K562 (cell line): ENCODE measurements around the gene SLC9B2. TPM values are rescaled to one million over a fixed set of nuclear protein-coding genes. Genes with fewer than 3 reads are reported as not detected.

Experiments used
- BACH1 ChIP-seq: fragments of 200-800 bp; sonication (Bioruptor generic); IDR thresholded peaks from 2 replicates; pipeline ENCODE4 v1.6.1; 2016; ENCODE audit warnings: missing genetic modification characterization, missing compliant biosample characterization
- PYGO2 ChIP-seq: fragments of 450-650 bp; IDR thresholded peaks from 2 replicates; pipeline ENCODE4 v1.6.1; 2016; ENCODE audit warnings: mild to moderate bottlenecking, missing genetic modification characterization, moderate library complexity, missing compliant biosample characterization
- polyA plus RNA-seq, 8 experiments: library from polyadenylated mRNA; depleted of rRNA in 4 of 8; stranded (reverse) in 5 of 8; unstranded in 3 of 8; fragments of >200 nt; fragmentation: Nextera tagmentation in 2 of 8; fragmentation: Illumina TruSeq in 1 of 8; extraction: Ambion mirVana in 2 of 8; extraction: Trizol in 1 of 8; gene quantifications; 2 replicates each; pipeline versions ENCODE4 v1.2.1 to v1.2.3, GENCODE V29; 2011 to 2014; ENCODE audit warnings: inconsistent platforms in 1 of 8, missing spikeins in 1 of 8
- total RNA-seq, 7 experiments: library from RNA; depleted of rRNA in 6 of 7; stranded (reverse); fragments of >200 nt in 6 of 7; fragmentation: Illumina TruSeq in 2 of 7; extraction: Trizol in 2 of 7; gene quantifications; 2 replicates each; pipeline versions ENCODE4 v1.2.1 to v1.2.3, GENCODE V29; 2011 to 2021; ENCODE audit warnings: low replicate concordance in 1 of 7
- TF ChIP-seq, protein P1 (sequence below): fragments of 450-650 bp; IDR thresholded peaks from 2 replicates; pipeline ENCODE4 v1.6.1; 2017; ENCODE audit warnings: antibody characterized with exemption
- TF ChIP-seq, protein P2 (sequence below): sonication (generic); formaldehyde crosslinking; IDR thresholded peaks from 2 replicates; pipeline ENCODE4 v1.8.1; 2023; ENCODE audit warnings: mild to moderate bottlenecking, missing genetic modification reagents
- TF ChIP-seq, protein P3 (sequence below): fragments of 450-650 bp; IDR thresholded peaks from 2 replicates; pipeline ENCODE4 v1.6.1; 2016; ENCODE audit warnings: mild to moderate bottlenecking, moderate library complexity
- TF ChIP-seq, protein P4 (sequence below), 2 experiments: IDR thresholded peaks in 1 of 2; conservative IDR thresholded peaks in 1 of 2; 2 replicates each; pipeline ENCODE4 v1.6.1; 2016; ENCODE audit warnings: low read depth in 2 of 2, mild to moderate bottlenecking in 1 of 2, missing compliant biosample characterization in 1 of 2, missing genetic modification characterization in 1 of 2, moderate library complexity in 1 of 2

Gene SLC9B2
- total and polyA plus RNA-seq, 9 of the 15 experiments (the other 6 are each of a cell fraction or from before 2014, with no cell fraction given) = 6.6 to 14.6 (median 11.4) TPM

DNA sequence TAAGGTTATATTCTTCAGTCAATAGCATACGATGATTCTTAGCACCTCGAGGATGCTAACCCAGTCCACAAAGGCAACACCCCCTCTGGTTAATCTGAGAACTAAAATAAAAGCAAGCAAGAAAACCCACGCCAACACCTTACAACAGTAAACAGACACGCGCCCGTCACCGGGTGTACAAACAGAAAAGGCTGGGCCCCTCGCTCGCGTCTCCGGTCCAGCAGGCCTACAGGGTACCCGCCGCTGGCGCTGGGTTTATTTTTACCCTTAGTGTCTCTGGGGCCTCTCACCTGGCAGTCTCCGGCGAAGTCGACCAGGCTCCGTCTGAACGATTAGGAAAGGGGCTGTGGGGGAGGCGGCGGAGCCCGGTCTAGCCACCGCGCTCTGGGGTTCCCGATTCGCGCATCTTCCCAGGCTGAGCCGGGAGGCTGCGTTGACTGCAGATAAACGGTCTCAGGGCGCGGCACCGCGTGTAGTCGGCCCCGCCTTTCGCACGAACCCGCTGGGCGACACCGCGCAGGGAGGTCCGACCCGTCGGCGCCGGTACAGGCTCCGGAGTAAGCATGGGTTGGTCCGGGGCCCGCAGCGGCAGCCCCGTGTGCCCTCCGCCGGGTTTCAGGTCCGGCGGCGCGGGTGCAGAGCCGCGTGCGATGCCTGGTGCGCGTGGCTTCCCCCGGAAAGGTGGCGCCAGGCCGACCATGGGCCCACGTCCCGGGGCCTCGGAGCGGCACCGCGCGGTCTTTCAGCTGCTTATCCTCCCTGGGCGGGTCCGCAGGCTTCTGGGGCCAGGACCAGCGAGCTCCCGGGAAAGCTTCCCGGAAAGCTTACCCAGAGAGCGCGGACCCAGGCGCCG is 441 bp downstream of the SLC9B2 start (continued):
- TF ChIP-seq, protein P1, sequence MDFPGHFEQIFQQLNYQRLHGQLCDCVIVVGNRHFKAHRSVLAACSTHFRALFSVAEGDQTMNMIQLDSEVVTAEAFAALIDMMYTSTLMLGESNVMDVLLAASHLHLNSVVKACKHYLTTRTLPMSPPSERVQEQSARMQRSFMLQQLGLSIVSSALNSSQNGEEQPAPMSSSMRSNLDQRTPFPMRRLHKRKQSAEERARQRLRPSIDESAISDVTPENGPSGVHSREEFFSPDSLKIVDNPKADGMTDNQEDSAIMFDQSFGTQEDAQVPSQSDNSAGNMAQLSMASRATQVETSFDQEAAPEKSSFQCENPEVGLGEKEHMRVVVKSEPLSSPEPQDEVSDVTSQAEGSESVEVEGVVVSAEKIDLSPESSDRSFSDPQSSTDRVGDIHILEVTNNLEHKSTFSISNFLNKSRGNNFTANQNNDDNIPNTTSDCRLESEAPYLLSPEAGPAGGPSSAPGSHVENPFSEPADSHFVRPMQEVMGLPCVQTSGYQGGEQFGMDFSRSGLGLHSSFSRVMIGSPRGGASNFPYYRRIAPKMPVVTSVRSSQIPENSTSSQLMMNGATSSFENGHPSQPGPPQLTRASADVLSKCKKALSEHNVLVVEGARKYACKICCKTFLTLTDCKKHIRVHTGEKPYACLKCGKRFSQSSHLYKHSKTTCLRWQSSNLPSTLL = no peak
- TF ChIP-seq, protein P2, sequence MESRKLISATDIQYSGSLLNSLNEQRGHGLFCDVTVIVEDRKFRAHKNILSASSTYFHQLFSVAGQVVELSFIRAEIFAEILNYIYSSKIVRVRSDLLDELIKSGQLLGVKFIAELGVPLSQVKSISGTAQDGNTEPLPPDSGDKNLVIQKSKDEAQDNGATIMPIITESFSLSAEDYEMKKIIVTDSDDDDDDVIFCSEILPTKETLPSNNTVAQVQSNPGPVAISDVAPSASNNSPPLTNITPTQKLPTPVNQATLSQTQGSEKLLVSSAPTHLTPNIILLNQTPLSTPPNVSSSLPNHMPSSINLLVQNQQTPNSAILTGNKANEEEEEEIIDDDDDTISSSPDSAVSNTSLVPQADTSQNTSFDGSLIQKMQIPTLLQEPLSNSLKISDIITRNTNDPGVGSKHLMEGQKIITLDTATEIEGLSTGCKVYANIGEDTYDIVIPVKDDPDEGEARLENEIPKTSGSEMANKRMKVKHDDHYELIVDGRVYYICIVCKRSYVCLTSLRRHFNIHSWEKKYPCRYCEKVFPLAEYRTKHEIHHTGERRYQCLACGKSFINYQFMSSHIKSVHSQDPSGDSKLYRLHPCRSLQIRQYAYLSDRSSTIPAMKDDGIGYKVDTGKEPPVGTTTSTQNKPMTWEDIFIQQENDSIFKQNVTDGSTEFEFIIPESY (CRISPR knock-in tag) = peak; percentile 90
- no peak for TF ChIP-seq PYGO2 (tag)
- no peak for TF ChIP-seq BACH1 (tag)
- TF ChIP-seq, protein P3, sequence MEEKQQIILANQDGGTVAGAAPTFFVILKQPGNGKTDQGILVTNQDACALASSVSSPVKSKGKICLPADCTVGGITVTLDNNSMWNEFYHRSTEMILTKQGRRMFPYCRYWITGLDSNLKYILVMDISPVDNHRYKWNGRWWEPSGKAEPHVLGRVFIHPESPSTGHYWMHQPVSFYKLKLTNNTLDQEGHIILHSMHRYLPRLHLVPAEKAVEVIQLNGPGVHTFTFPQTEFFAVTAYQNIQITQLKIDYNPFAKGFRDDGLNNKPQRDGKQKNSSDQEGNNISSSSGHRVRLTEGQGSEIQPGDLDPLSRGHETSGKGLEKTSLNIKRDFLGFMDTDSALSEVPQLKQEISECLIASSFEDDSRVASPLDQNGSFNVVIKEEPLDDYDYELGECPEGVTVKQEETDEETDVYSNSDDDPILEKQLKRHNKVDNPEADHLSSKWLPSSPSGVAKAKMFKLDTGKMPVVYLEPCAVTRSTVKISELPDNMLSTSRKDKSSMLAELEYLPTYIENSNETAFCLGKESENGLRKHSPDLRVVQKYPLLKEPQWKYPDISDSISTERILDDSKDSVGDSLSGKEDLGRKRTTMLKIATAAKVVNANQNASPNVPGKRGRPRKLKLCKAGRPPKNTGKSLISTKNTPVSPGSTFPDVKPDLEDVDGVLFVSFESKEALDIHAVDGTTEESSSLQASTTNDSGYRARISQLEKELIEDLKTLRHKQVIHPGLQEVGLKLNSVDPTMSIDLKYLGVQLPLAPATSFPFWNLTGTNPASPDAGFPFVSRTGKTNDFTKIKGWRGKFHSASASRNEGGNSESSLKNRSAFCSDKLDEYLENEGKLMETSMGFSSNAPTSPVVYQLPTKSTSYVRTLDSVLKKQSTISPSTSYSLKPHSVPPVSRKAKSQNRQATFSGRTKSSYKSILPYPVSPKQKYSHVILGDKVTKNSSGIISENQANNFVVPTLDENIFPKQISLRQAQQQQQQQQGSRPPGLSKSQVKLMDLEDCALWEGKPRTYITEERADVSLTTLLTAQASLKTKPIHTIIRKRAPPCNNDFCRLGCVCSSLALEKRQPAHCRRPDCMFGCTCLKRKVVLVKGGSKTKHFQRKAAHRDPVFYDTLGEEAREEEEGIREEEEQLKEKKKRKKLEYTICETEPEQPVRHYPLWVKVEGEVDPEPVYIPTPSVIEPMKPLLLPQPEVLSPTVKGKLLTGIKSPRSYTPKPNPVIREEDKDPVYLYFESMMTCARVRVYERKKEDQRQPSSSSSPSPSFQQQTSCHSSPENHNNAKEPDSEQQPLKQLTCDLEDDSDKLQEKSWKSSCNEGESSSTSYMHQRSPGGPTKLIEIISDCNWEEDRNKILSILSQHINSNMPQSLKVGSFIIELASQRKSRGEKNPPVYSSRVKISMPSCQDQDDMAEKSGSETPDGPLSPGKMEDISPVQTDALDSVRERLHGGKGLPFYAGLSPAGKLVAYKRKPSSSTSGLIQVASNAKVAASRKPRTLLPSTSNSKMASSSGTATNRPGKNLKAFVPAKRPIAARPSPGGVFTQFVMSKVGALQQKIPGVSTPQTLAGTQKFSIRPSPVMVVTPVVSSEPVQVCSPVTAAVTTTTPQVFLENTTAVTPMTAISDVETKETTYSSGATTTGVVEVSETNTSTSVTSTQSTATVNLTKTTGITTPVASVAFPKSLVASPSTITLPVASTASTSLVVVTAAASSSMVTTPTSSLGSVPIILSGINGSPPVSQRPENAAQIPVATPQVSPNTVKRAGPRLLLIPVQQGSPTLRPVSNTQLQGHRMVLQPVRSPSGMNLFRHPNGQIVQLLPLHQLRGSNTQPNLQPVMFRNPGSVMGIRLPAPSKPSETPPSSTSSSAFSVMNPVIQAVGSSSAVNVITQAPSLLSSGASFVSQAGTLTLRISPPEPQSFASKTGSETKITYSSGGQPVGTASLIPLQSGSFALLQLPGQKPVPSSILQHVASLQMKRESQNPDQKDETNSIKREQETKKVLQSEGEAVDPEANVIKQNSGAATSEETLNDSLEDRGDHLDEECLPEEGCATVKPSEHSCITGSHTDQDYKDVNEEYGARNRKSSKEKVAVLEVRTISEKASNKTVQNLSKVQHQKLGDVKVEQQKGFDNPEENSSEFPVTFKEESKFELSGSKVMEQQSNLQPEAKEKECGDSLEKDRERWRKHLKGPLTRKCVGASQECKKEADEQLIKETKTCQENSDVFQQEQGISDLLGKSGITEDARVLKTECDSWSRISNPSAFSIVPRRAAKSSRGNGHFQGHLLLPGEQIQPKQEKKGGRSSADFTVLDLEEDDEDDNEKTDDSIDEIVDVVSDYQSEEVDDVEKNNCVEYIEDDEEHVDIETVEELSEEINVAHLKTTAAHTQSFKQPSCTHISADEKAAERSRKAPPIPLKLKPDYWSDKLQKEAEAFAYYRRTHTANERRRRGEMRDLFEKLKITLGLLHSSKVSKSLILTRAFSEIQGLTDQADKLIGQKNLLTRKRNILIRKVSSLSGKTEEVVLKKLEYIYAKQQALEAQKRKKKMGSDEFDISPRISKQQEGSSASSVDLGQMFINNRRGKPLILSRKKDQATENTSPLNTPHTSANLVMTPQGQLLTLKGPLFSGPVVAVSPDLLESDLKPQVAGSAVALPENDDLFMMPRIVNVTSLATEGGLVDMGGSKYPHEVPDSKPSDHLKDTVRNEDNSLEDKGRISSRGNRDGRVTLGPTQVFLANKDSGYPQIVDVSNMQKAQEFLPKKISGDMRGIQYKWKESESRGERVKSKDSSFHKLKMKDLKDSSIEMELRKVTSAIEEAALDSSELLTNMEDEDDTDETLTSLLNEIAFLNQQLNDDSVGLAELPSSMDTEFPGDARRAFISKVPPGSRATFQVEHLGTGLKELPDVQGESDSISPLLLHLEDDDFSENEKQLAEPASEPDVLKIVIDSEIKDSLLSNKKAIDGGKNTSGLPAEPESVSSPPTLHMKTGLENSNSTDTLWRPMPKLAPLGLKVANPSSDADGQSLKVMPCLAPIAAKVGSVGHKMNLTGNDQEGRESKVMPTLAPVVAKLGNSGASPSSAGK = peak; percentile 97
- TF ChIP-seq, protein P4, sequence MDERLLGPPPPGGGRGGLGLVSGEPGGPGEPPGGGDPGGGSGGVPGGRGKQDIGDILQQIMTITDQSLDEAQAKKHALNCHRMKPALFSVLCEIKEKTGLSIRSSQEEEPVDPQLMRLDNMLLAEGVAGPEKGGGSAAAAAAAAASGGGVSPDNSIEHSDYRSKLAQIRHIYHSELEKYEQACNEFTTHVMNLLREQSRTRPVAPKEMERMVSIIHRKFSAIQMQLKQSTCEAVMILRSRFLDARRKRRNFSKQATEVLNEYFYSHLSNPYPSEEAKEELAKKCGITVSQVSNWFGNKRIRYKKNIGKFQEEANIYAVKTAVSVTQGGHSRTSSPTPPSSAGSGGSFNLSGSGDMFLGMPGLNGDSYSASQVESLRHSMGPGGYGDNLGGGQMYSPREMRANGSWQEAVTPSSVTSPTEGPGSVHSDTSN (CRISPR knock-in tag; IDR thresholded peaks at IDR 0.05; ENCODE audit: low read depth) = no peak
- TF ChIP-seq, protein P4 (tag; conservative IDR thresholded peaks at IDR 0.05; ENCODE audit: low read depth) = no peak
